HG03097 (cell line): Measurements from ENCODE around the gene REPS2.

Experiments
- ATAC-seq: cut with Tn5 transposase; IDR thresholded peaks from one replicate; pipeline ENCODE4 v1.9.1; 2021; ENCODE audit not compliant: unreplicated experiment, low FRiP score

Gene REPS2

GRCh38 chrX:17077361-17077760 lies 130.9 kb downstream of the REPS2 start:
- ATAC-seq, result no peak

GRCh38 chrX:17078031-17078720 lies 131.7 kb downstream of the REPS2 start:
- ATAC-seq, result no peak

- no peak for ATAC-seq
Measured at GRCh38 chrX:17081511-17081910, 135.1 kb downstream of the REPS2 start.

GRCh38 chrX:17081968-17082367 lies 135.5 kb downstream of the REPS2 start:
- no peak for ATAC-seq

GRCh38 chrX:17082831-17083230 lies 136.4 kb downstream of the REPS2 start:
- no peak for ATAC-seq

- no peak for ATAC-seq
Measured at GRCh38 chrX:17086317-17086716, 139.9 kb downstream of the REPS2 start.

GRCh38 chrX:17095161-17095560 lies 148.7 kb downstream of the REPS2 start:
- ATAC-seq, result no peak

- ATAC-seq, result no peak
Measured at GRCh38 chrX:17098516-17099247, 152.2 kb downstream of the REPS2 start.

- ATAC-seq, result no peak
Measured at GRCh38 chrX:17104433-17104832, 158.0 kb downstream of the REPS2 start.

- ATAC-seq, result no peak
Measured at GRCh38 chrX:17120816-17121215, 174.4 kb downstream of the REPS2 start.

GRCh38 chrX:17154001-17154400 lies 207.5 kb downstream of the REPS2 start:
- no peak for ATAC-seq

- no peak for ATAC-seq
Measured at GRCh38 chrX:17160975-17161374, 214.5 kb downstream of the REPS2 start.

- ATAC-seq, result no peak
Measured at GRCh38 chrX:17161991-17162390, 215.5 kb downstream of the REPS2 start.

- no peak for ATAC-seq
Measured at GRCh38 chrX:17164079-17164478, 217.6 kb downstream of the REPS2 start.

- ATAC-seq, result no peak
Measured at GRCh38 chrX:17164941-17165340, 218.5 kb downstream of the REPS2 start.

- ATAC-seq, result no peak
Measured at GRCh38 chrX:17167915-17168314, 221.5 kb downstream of the REPS2 start.

- ATAC-seq, result no peak
Measured at GRCh38 chrX:17170973-17171372, 224.5 kb downstream of the REPS2 start.

GRCh38 chrX:17174671-17175070 lies 228.2 kb downstream of the REPS2 start:
- ATAC-seq, result no peak

- ATAC-seq, result no peak
Measured at GRCh38 chrX:17182317-17182716, 235.9 kb downstream of the REPS2 start.

- no peak for ATAC-seq
Measured at GRCh38 chrX:17183566-17183965, 237.1 kb downstream of the REPS2 start.

- ATAC-seq, result no peak
Measured at GRCh38 chrX:17185431-17185830, 239.0 kb downstream of the REPS2 start.

- ATAC-seq, result no peak
Measured at GRCh38 chrX:17187136-17187756, 240.8 kb downstream of the REPS2 start.
